Thymus (tissue), 11 donors: Measurements from ENCODE around the gene ARL5A. TPM values are rescaled to one million over a fixed set of nuclear protein-coding genes. Genes with fewer than 3 reads are reported as not detected.
A peak's percentile ranks its signal among the peaks of the same experiment; 100 is the strongest.

Source experiments
- DNase-seq, 9 donors: peaks; one replicate each; pipeline ENCODE4 v3.0.0-alpha.2; 2013; ENCODE audit warnings: low spot score in 9 of 9, low read depth in 6 of 9, missing footprints in 1 of 9
- H3K27ac ChIP-seq, 2 donors: one replicate each; pipeline ENCODE4 v1.5.1; 2013; ENCODE audit warnings: control low read depth in 1 of 2, low read depth in 1 of 2, low read length in 1 of 2, mild to moderate bottlenecking in 1 of 2, moderate library complexity in 1 of 2
- H3K27me3 ChIP-seq, 2 donors: one replicate each; pipeline ENCODE4 v1.5.1; 2013; ENCODE audit warnings: low read length in 1 of 2; ENCODE audit not compliant: control insufficient read depth in 2 of 2, insufficient read depth in 1 of 2
- H3K36me3 ChIP-seq, 2 donors: one replicate each; pipeline ENCODE4 v1.5.1; 2013; ENCODE audit warnings: low read length in 1 of 2, mild to moderate bottlenecking in 1 of 2, moderate library complexity in 1 of 2; ENCODE audit not compliant: control insufficient read depth in 2 of 2, insufficient read depth in 2 of 2
- H3K4me1 ChIP-seq, 2 donors: one replicate each; pipeline ENCODE4 v1.5.1; 2013; ENCODE audit warnings: low read length in 2 of 2; ENCODE audit not compliant: control insufficient read depth in 2 of 2, insufficient read depth in 2 of 2
- H3K4me3 ChIP-seq, 2 donors: one replicate each; pipeline ENCODE4 v1.5.1; 2013; ENCODE audit warnings: low read length in 2 of 2, control low read depth in 1 of 2, mild to moderate bottlenecking in 1 of 2
- H3K9me3 ChIP-seq, 2 donors: one replicate each; pipeline ENCODE4 v1.5.1; 2013; ENCODE audit warnings: low read length in 1 of 2, mild to moderate bottlenecking in 1 of 2; ENCODE audit not compliant: control insufficient read depth in 2 of 2, insufficient read depth in 1 of 2
- WGBS: extraction: QIAGEN DNeasy Blood & Tissue Kit; methylation state at CpG from one replicate; pipeline ENCODE4 v1.1.7; 2013; 5-methylcytosine and 5-hydroxymethylcytosine counted together
- polyA plus RNA-seq: library from polyadenylated mRNA; stranded (reverse); fragments of 200-250 nt; gene quantifications from one replicate; pipeline ENCODE4 v1.2.3, GENCODE V29; 2013
- total RNA-seq: library from RNA; stranded (reverse); fragments of 120-200 nt; gene quantifications from one replicate; pipeline ENCODE4 v1.2.4, GENCODE V29; 2013
- donor health status: healthy.

Gene ARL5A
- total and polyA plus RNA-seq, 2 donors = 15.0 to 44.1 TPM

DNA sequence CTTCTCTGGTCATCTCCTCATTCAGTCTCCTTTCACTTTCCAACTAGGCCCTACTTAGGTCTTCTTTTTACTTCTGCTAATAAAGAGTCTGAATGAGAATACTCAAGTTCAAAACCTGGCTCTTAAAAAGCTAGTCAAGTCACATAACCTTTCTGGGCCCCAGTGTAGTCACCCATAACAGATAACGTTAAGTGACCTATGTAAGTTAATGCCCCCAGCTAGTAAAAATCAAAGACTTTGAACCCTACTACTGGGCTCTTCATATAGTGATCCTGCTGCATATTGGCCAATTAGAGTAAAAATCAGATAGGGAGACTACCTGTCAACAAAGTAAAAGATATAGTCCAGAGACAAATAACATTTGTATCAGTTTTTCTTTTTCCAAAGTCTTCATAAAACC, 17.7 kb downstream of the ARL5A start:
- H3K27me3 ChIP-seq = no peaks in the 10 kb centered on the region
- peaks cover 9 to 47% of the 10 kb centered on the region in 2 donors for H3K36me3 ChIP-seq
- no peak overlapping the region for H3K4me3 ChIP-seq
- H3K4me1 ChIP-seq = no peaks in the 10 kb centered on the region
- 97% methylated on average over 1 of the region's 1 CpG for WGBS
- peaks cover 0 to 3% of the 10 kb centered on the region in 2 donors for H3K9me3 ChIP-seq
- no peak overlapping the region for H3K27ac ChIP-seq
- no peak for DNase-seq

DNA sequence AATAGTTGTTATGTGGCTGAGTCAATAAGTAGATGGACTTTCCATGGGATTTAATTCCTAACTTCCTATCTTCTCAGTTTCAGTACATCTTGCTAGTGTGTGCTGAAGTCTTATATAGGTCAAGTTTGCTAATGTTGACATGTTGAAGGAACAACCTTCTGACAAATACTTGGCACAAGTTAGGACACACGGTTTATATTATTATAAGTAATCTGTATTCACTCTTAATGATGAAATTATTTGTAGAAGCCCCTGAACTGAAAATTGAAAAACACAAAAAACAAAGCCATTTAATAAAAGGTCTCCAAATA, 19.2 kb downstream of the ARL5A start:
- peaks cover 4 to 46% of the 10 kb centered on the region in 2 donors for H3K36me3 ChIP-seq
- H3K4me1 ChIP-seq = no peaks in the 10 kb centered on the region
- no peak overlapping the region for H3K27ac ChIP-seq
- H3K9me3 ChIP-seq = peaks cover 0 to 3% of the 10 kb centered on the region in 2 donors
- H3K4me3 ChIP-seq = no peak overlapping the region
- no peaks in the 10 kb centered on the region for H3K27me3 ChIP-seq
- DNase-seq = no peak
- WGBS = 99% methylated on average over 1 of the region's 1 CpG

DNA sequence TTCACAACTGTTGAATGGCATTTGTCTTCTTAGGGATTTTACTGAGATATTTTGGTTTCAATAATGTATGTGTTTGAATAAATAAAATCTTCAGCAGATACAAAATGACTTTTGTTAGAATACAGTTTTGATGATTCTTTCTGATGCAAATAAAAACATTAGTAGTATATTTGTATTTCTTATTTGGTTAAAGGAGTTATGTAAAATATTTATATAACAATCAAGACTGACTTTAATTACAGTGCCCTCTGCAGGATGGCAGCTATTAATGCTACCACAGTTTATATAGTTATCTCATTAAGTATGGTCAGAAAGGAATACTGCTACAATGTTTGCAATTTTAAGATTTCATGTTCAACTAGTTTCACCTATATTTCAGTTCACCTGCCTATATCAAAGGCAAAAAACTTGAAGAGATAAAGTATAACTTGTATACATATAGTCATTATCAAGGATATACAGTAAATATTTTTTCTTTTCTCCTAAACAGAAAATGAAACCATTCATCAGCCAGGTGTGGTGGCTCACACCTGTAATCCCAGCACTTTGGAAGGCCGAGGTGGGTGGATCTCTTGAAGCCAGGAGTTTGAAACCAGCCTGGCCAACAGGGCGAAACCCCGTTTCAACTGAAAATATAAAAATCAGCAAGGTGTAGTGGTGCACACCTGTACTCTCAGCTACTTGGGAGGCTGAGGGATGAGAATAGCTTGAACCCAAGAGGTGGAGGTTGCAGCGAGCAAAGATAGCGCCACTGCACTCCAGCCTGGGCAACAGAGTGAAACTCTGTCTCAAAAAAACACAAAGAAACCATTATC, 19.8 kb downstream of the ARL5A start:
- DNase-seq = peak in 1 of 9 donors; percentile 21
- H3K27me3 ChIP-seq = no peaks in the 10 kb centered on the region
- no peak overlapping the region for H3K27ac ChIP-seq
- peaks cover 5 to 44% of the 10 kb centered on the region in 2 donors for H3K36me3 ChIP-seq
- no peaks in the 10 kb centered on the region for H3K4me1 ChIP-seq
- peaks cover 0 to 3% of the 10 kb centered on the region in 2 donors for H3K9me3 ChIP-seq
- 88% methylated on average over 5 of the region's 5 CpGs for WGBS
- H3K4me3 ChIP-seq = no peak overlapping the region

DNA sequence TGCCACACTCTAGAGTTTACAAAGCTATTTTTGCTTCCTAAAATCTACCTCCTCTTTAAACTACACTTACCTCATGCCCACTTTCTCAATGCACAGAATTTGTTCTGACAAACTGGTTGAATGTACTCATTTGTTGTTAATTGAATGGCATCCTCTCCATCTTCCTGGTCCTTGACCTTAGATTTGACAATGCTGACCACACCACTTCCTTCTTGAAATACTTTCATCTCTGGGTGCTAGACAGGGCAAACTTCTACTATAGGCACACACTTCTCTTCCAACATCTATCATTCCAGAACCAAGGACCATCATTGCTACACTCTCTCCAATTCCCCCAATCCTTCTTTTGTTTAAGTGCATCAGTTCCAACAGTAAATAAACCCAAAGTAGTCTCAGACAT, 22.3 kb downstream of the ARL5A start:
- DNase-seq = no peak
- Histone ChIP-seq H3K36me3 (peaks cover 7 to 31% of the 10 kb centered on the region in 2 donors), H3K4me3 (no peak overlapping the region), H3K9me3 (no peaks in the 10 kb centered on the region), H3K27ac (no peak overlapping the region), H3K27me3 (no peaks in the 10 kb centered on the region), H3K4me1 (no peaks in the 10 kb centered on the region)

DNA sequence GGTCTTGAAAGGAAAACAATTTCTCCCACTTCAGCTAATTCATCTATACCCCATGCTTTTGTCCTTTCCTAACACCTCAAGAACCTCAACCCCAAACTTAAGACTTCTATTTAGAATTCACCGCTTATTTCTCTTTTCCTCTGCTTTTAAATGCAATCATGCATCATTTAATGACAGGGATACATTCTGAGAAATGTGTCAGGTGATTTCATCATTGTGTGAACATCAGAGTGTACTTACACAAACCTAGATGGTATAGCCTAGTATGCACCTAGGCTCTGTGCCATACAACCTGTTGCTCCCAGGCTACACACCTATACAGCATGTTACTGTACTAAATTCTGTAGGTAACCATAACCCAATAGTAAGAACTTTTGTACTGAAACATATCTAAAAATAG, 22.9 kb downstream of the ARL5A start:
- Histone ChIP-seq H3K9me3 (no peaks in the 10 kb centered on the region), H3K27me3 (no peaks in the 10 kb centered on the region), H3K27ac (no peak overlapping the region), H3K36me3 (peaks cover 7 to 25% of the 10 kb centered on the region in 2 donors), H3K4me1 (no peaks in the 10 kb centered on the region), H3K4me3 (no peak overlapping the region)
- DNase-seq = no peak
- 97% methylated on average over 1 of the region's 1 CpG for WGBS

DNA sequence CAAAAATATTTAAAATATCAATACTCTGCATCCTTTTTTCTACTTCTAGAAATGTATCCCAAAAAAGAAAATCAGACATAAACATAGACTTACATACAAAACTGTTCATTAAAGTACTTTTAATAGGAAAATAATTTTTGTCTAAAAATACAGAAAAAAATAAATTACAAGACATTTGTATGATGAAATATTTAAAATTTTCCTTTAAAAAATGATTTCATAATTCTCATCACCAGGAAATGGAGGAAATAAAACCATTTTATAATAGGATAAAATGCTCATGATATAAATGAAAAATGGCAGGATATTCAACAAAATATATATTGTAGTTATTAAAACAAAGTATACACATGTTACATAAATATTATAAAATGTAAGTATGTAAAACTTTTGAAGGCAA, 24.4 kb downstream of the ARL5A start:
- DNase-seq = no peak
- Histone ChIP-seq H3K27ac (no peak overlapping the region), H3K4me1 (no peaks in the 10 kb centered on the region), H3K36me3 (peaks cover 7 to 26% of the 10 kb centered on the region in 2 donors), H3K9me3 (no peaks in the 10 kb centered on the region), H3K27me3 (no peaks in the 10 kb centered on the region), H3K4me3 (no peak overlapping the region)

DNA sequence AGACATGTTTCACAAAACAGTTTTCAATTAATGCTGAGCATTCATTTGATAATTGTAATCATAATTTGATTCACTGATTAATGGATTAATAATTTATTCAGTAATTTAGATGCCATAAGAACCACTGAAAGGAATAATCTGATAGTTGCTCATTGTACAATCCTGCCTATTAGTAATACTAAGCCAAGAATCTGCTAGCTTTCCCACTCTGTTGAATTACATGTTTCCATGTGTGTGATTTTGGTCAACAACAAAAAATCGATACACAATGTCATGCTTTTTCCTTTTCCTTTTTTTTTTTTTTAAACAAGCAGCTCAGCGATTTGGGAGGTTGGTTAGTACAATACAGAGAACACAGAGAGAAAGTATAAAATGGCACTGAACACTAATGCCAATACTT, 25.9 kb downstream of the ARL5A start:
- no peaks in the 10 kb centered on the region for H3K9me3 ChIP-seq
- WGBS = 95% methylated on average over 2 of the region's 2 CpGs
- H3K4me3 ChIP-seq = no peak overlapping the region
- peaks cover 7 to 26% of the 10 kb centered on the region in 2 donors for H3K36me3 ChIP-seq
- no peaks in the 10 kb centered on the region for H3K4me1 ChIP-seq
- DNase-seq = no peak
- no peaks in the 10 kb centered on the region for H3K27me3 ChIP-seq
- H3K27ac ChIP-seq = no peak overlapping the region

DNA sequence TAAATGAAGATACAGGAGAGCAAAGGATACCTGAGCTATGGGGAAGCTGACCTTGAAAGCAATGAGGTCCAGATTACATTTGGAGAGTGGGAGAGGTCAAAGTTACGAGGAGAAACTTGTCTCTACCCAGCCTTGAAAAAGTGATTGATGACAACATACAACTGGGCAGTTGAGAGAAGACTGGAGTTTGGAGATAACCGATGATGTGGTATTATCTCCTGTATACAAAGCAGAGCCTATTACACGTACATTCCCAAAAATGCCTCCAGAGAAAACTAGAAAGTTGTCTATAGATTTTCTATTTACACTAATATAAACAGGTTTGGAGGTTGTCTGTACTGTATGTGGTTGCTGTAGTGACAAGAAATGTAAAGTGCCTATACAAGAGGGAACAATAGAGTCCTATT, 28.3 kb downstream of the ARL5A start:
- Histone ChIP-seq H3K9me3 (no peaks in the 10 kb centered on the region), H3K27me3 (no peaks in the 10 kb centered on the region), H3K4me1 (no peaks in the 10 kb centered on the region), H3K27ac (no peak overlapping the region), H3K36me3 (peaks cover 3 to 9% of the 10 kb centered on the region in 2 donors), H3K4me3 (no peak overlapping the region)
- no peak for DNase-seq
- WGBS = 99% methylated on average over 3 of the region's 3 CpGs

DNA sequence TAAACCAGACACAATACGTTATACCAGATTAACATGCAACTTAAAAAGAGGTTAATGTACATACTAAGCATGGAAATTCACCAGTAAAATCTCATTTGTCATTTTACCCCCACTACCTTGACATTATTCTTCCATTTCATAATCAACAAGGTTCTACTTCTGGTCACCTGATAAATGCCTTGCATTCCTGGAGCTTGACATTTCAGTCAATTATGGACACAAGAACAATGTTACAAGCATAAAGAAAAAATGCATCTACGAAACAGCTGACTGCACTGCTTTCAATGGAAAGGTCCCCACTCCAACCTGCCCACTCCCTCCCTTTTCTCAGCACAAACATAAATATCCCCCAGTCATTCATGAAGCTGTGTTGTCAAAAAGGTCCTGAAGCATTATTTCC, 31.4 kb downstream of the ARL5A start:
- 96% methylated on average over 2 of the region's 2 CpGs for WGBS
- DNase-seq = no peak
- Histone ChIP-seq H3K9me3 (peaks cover 0 to 2% of the 10 kb centered on the region in 2 donors), H3K4me3 (no peak overlapping the region), H3K4me1 (no peaks in the 10 kb centered on the region), H3K27ac (no peak overlapping the region), H3K36me3 (peaks cover 0 to 2% of the 10 kb centered on the region in 2 donors), H3K27me3 (no peaks in the 10 kb centered on the region)
